Kidney glomerular epithelial cell (primary cell): ENCODE results near the gene NTPCR.

Source experiments
- DNase-seq: peaks from one replicate; lab custom pipeline; 2025; lab: John Stamatoyannopoulos, UW

The NTPCR gene

GRCh38 chr1:232962761-232963745, 12.6 kb downstream of the NTPCR start:
- DNase-seq, result no peak

- DNase-seq, result no peak
Measured at GRCh38 chr1:232964601-232965000, 14.2 kb downstream of the NTPCR start.

- DNase-seq, result no peak
Measured at GRCh38 chr1:232965124-232965911, 14.9 kb downstream of the NTPCR start.

- DNase-seq, result no peak
Measured at GRCh38 chr1:232965912-232966217, 15.5 kb downstream of the NTPCR start.

- no peak for DNase-seq
Measured at GRCh38 chr1:232966663-232967062, 16.3 kb downstream of the NTPCR start.

- no peak for DNase-seq
Measured at GRCh38 chr1:232968391-232968790, 18.0 kb downstream of the NTPCR start.

- no peak for DNase-seq
Measured at GRCh38 chr1:232968965-232969364, 18.6 kb downstream of the NTPCR start.

- DNase-seq, result no peak
Measured at GRCh38 chr1:232969799-232970198, 19.4 kb downstream of the NTPCR start.

- no peak for DNase-seq
Measured at GRCh38 chr1:232970508-232970907, 20.1 kb downstream of the NTPCR start.

- no peak for DNase-seq
Measured at GRCh38 chr1:232973652-232974611, 23.5 kb downstream of the NTPCR start.

- no peak for DNase-seq
Measured at GRCh38 chr1:232974971-232975370, 24.6 kb downstream of the NTPCR start.

- DNase-seq, result no peak
Measured at GRCh38 chr1:232978091-232978634, 27.8 kb downstream of the NTPCR start.

GRCh38 chr1:232978815-232979214, 28.4 kb downstream of the NTPCR start:
- DNase-seq, result no peak

- DNase-seq, result no peak
Measured at GRCh38 chr1:232979558-232979957, 29.1 kb downstream of the NTPCR start.

GRCh38 chr1:232980355-232980978, 30.1 kb downstream of the NTPCR start:
- no peak for DNase-seq

GRCh38 chr1:232980986-232981560, 30.7 kb downstream of the NTPCR start:
- DNase-seq, result no peak

- DNase-seq, result peak; percentile 15
Measured at GRCh38 chr1:232982238-232982944, 32.0 kb downstream of the NTPCR start.

GRCh38 chr1:232983375-232983774, 33.0 kb downstream of the NTPCR start:
- no peak for DNase-seq

GRCh38 chr1:232983817-232984567, 33.6 kb downstream of the NTPCR start:
- DNase-seq, result no peak
